CD4-positive, alpha-beta T cell (primary cell): ENCODE data around the gene PARL. TPM values are rescaled to one million over a fixed set of nuclear protein-coding genes. Genes with fewer than 3 reads are reported as not detected.

Experiments
- ATAC-seq: fragments of 200-7000 bp; cut with Tn5 transposase; one replicate; pipeline ENCODE4 v1.10.0; 2022; ENCODE audit warnings: mild to moderate bottlenecking; ENCODE audit not compliant: poor library complexity
- CTCF ChIA-PET: fragments of 350-600 bp; sonication (Branson Sonifier 250); formaldehyde crosslinking; loops from one replicate; lab custom pipeline; 2021; ENCODE audit warnings: antibody characterized with exemption, inconsistent platforms; lab: Charles Lee
- POLR2A ChIA-PET: fragments of 350-600 bp; sonication (Branson Sonifier 250); formaldehyde crosslinking; loops from one replicate; lab custom pipeline; 2021; ENCODE audit warnings: antibody characterized with exemption, inconsistent platforms; lab: Charles Lee
- DNase-seq, 14 experiments: peaks; one replicate each; pipeline ENCODE4 v3.0.0-alpha.2; 2013 to 2020; ENCODE audit warnings: mixed read lengths in 2 of 14
- H3K27ac ChIP-seq, 2 donors: one replicate each; pipeline versions ENCODE4 v1.5.1 to v1.7.0; 2013; ENCODE audit warnings: low read length in 2 of 2, low read depth in 1 of 2, mild to moderate bottlenecking in 1 of 2
- H3K27me3 ChIP-seq, 2 experiments: 1 replicate in 1 of 2; 2 replicates in 1 of 2; pipeline versions ENCODE4 v1.6.1 to v1.7.0; 2013; ENCODE audit warnings: low read length in 2 of 2, control low read depth in 1 of 2, mild to moderate bottlenecking in 1 of 2, moderate library complexity in 1 of 2; ENCODE audit not compliant: insufficient read depth in 2 of 2, control insufficient read depth in 1 of 2
- H3K36me3 ChIP-seq: one replicate; pipeline ENCODE4 v1.6.1; 2013; ENCODE audit warnings: low read length, control low read depth; ENCODE audit not compliant: insufficient read depth
- H3K4me1 ChIP-seq: one replicate; pipeline ENCODE4 v1.6.1; 2013; ENCODE audit warnings: low read length, control low read depth; ENCODE audit not compliant: insufficient read depth
- H3K4me3 ChIP-seq: one replicate; pipeline ENCODE4 v1.5.1; 2013; ENCODE audit warnings: mild to moderate bottlenecking, low read length, moderate library complexity
- H3K9me3 ChIP-seq, 2 experiments: 1 replicate in 1 of 2; 2 replicates in 1 of 2; pipeline versions ENCODE4 v1.6.1 to v1.7.0; 2013; ENCODE audit warnings: low read length in 2 of 2, mild to moderate bottlenecking in 2 of 2, control low read depth in 1 of 2, moderate library complexity in 1 of 2; ENCODE audit not compliant: control insufficient read depth in 1 of 2, insufficient read depth in 1 of 2
- H3K27ac Mint-ChIP-seq: one replicate; pipeline ENCODE4 v1.8.0; 2020; ENCODE audit warnings: mixed read lengths
- H3K27me3 Mint-ChIP-seq: one replicate; pipeline ENCODE4 v1.8.0; 2021; ENCODE audit warnings: mixed read lengths
- H3K36me3 Mint-ChIP-seq: one replicate; pipeline ENCODE4 v1.8.0; 2021; ENCODE audit warnings: low read depth, mixed read lengths
- H3K4me1 Mint-ChIP-seq: one replicate; pipeline ENCODE4 v1.8.0; 2021; ENCODE audit warnings: low read depth, mixed read lengths
- H3K4me3 Mint-ChIP-seq: one replicate; pipeline ENCODE4 v1.8.0; 2020; ENCODE audit warnings: mild to moderate bottlenecking, mixed read lengths
- H3K9me3 Mint-ChIP-seq: one replicate; pipeline ENCODE4 v1.8.0; 2020; ENCODE audit warnings: mixed read lengths
- intact Hi-C, 2 experiments: fragments of 100-400 bp; cut with DNase I in 1 of 2; cut with micrococcal nuclease in 1 of 2; formaldehyde crosslinking; loops; one replicate each; pipeline versions ENCODE4 v1.15.1 to v1.9.0; 2023 to 2025; cut with DNase I, micrococcal nuclease
- total RNA-seq, 174 experiments: library from RNA in 2 of 174; stranded (reverse) in 2 of 174; gene quantifications; one replicate each; pipeline ENCODE4 v1.2.3 and lab custom pipeline; 2021 to 2026
- TF ChIP-seq, protein P1 (sequence below): fragments of 200-600 bp; IDR thresholded peaks from one replicate; pipeline ENCODE4 v1.8.0; 2022; ENCODE audit warnings: antibody characterized with exemption, mild to moderate bottlenecking

PARL gene
- total RNA-seq, 2 experiments from 2014 or later: 36.9 to 40.0 TPM

DNA sequence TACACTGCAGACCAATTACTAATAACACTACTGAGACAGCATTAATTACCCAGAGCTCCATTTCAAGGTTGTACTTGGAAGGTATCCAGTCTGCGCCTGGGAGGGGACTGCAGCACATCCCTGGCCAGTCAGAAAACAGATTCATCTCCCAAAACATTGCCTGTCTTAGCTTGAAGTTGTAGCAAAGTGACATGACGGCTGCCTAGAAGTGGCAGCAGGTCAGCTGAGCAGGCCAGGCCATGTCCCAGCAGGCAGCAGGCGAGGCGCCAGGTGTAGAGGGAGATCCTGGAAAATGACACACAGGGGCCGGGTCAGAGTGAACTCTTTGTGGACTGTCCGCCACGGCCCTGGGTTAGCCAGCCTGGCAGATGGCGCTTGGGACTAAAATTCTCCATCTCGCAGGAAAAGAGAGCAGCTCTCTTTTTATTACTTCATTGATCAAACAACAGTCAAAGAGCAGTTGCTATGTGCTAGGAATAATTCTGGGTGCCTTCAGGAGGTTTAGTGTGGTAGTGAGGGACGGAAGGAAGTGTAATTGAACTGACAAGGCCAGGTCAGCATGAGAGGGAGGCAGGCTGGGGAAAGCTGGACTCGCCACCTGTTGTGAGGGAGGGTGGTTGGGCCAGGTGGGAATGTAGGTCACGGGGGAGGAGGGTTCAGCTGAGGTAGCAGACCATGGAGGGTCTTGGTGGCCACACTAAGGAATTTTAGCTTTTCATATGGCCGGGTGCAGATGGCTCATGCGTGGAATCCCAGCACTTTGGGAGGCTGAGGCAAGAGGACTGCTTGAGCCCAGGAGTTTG is 58.0 kb downstream of the PARL start:
- intact Hi-C loops: no loop called here
- Histone ChIP-seq H3K27me3 (peaks cover 0 to 2% of the 10 kb centered on the region in 2 experiments), H3K27ac (no peak overlapping the region), H3K9me3 (no peaks in the 10 kb centered on the region), H3K4me1 (peaks cover 12% of the 10 kb centered on the region), H3K4me3 (no peak overlapping the region), H3K36me3 (peaks cover 12% of the 10 kb centered on the region)
- ChIA-PET POLR2A (interaction anchor here (1.5 to 2.1 kb wide), 3 partner anchors 9 to 58 kb away, joined by 3 to 12 read pairs (median 5); partner anchors contain the start of gene PARL), CTCF (interaction anchor here (1.5 to 2.9 kb wide), 2 partner anchors 58 to 59 kb away, joined by 3 to 10 read pairs; partner anchors contain the start of gene PARL)
- TF ChIP-seq, protein P1, sequence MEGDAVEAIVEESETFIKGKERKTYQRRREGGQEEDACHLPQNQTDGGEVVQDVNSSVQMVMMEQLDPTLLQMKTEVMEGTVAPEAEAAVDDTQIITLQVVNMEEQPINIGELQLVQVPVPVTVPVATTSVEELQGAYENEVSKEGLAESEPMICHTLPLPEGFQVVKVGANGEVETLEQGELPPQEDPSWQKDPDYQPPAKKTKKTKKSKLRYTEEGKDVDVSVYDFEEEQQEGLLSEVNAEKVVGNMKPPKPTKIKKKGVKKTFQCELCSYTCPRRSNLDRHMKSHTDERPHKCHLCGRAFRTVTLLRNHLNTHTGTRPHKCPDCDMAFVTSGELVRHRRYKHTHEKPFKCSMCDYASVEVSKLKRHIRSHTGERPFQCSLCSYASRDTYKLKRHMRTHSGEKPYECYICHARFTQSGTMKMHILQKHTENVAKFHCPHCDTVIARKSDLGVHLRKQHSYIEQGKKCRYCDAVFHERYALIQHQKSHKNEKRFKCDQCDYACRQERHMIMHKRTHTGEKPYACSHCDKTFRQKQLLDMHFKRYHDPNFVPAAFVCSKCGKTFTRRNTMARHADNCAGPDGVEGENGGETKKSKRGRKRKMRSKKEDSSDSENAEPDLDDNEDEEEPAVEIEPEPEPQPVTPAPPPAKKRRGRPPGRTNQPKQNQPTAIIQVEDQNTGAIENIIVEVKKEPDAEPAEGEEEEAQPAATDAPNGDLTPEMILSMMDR: no peak
- Mint-ChIP-seq H3K4me3 (peak overlapping the region; percentile 85), H3K27ac (peak overlapping the region; percentile 39), H3K4me1 (peaks cover 20% of the 10 kb centered on the region), H3K9me3 (no peaks in the 10 kb centered on the region), H3K36me3 (peaks cover 38% of the 10 kb centered on the region), H3K27me3 (no peaks in the 10 kb centered on the region)
- peak in 1 of 14 experiments; percentile 29 for DNase-seq
- ATAC-seq: no peak

DNA sequence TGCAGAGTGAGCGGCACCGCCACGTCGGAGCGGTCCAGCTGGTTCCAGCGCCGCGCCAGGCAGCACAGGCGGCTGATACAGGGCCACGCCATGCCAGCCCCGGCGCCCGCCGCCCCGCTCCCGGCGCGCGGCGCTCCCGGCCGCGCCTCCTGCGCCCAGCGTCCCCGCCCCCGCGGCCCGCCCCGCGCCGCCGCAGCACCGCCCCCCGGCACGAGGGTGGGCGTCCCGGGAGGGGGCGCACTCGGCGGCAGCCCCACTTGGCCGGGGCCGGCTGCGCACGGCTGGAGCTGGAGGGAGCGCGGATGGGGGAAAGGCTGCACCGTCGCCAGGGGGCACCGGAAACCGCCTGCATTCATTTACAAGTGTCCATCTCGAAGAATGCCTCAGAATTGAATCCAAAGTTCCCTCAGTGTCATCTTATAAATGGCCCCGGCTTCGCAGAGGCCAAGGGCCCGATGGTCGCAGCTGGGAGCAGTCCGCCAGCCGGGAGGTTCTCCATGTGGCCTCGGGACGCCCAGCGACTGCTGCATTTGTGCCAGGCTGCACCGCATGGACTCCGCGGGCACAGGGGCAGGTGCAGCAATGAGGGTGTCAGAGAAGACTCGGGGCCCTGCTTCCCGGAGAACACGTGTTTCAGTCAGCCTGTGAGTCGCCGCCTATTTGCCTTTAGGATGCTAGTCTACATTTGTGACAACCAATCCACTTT is 59.1 kb downstream of the PARL start, which contains the start of gene MAP6D1:
MAP6D1 (minus strand) TSS at position 122 of the 706 bp plus-strand sequence; CDS start at position 92, 30 bp downstream.
- peak within 1 kb of the TSS; percentile 51 for H3K4me3 ChIP-seq
- H3K27me3 Mint-ChIP-seq: no peaks in the 10 kb centered on the region
- intact Hi-C loops: no loop called here
- peaks cover 10% of the 10 kb centered on the region for H3K36me3 ChIP-seq
- H3K27ac ChIP-seq: no peak within 1 kb of the TSS
- peak within 1 kb of the TSS; percentile 85 for H3K4me3 Mint-ChIP-seq
- ChIA-PET CTCF (interaction anchor here (1.5 to 2.9 kb wide), 2 partner anchors 59 to 60 kb away, joined by 3 to 10 read pairs; partner anchors contain the start of gene PARL), POLR2A (interaction anchor here (1.3 to 2.1 kb wide), 4 partner anchors 8 to 59 kb away, joined by 3 to 12 read pairs (median 5); partner anchors contain the start of gene PARL)
- peaks cover 12% of the 10 kb centered on the region for H3K4me1 ChIP-seq
- H3K4me1 Mint-ChIP-seq: peaks cover 20% of the 10 kb centered on the region
- H3K9me3 ChIP-seq: no peaks in the 10 kb centered on the region
- TF ChIP-seq, protein P1: no peak
- H3K27me3 ChIP-seq: peaks cover 0 to 2% of the 10 kb centered on the region in 2 experiments
- H3K27ac Mint-ChIP-seq: peak within 1 kb of the TSS; percentile 39
- no peaks in the 10 kb centered on the region for H3K9me3 Mint-ChIP-seq
- peaks cover 28% of the 10 kb centered on the region for H3K36me3 Mint-ChIP-seq
- DNase-seq (peak in 9 of 14 experiments; percentile 13 to 61 (median 41)), ATAC-seq (peak; percentile 75)
